Superior temporal gyrus (tissue), 1 donor: ENCODE measurements around the gene RBFOX1.

Experiments
- DNase-seq: peaks from one replicate; pipeline ENCODE4 v3.0.0-alpha.2; 2016; ENCODE audit errors: extremely low spot score

Gene RBFOX1

GRCh38 chr16:7419441-7419840 lies 86.8 kb downstream of the RBFOX1 start:
- DNase-seq, result no peak

- no peak for DNase-seq
Measured at GRCh38 chr16:7420079-7420478, 87.4 kb downstream of the RBFOX1 start.

- no peak for DNase-seq
Measured at GRCh38 chr16:7420843-7421242, 88.2 kb downstream of the RBFOX1 start.

GRCh38 chr16:7421578-7421977 lies 88.9 kb downstream of the RBFOX1 start:
- no peak for DNase-seq

GRCh38 chr16:7422036-7422888 lies 89.6 kb downstream of the RBFOX1 start:
- no peak for DNase-seq

- no peak for DNase-seq
Measured at GRCh38 chr16:7423434-7424044, 90.9 kb downstream of the RBFOX1 start.

- DNase-seq, result no peak
Measured at GRCh38 chr16:7426161-7426560, 93.5 kb downstream of the RBFOX1 start.

GRCh38 chr16:7431723-7432122 lies 99.1 kb downstream of the RBFOX1 start:
- no peak for DNase-seq

GRCh38 chr16:7436306-7436705 lies 103.7 kb downstream of the RBFOX1 start:
- no peak for DNase-seq

GRCh38 chr16:7437135-7437804 lies 104.6 kb downstream of the RBFOX1 start:
- no peak for DNase-seq

GRCh38 chr16:7437843-7438242 lies 105.2 kb downstream of the RBFOX1 start:
- no peak for DNase-seq

GRCh38 chr16:7438601-7439000 lies 106.0 kb downstream of the RBFOX1 start:
- no peak for DNase-seq

- no peak for DNase-seq
Measured at GRCh38 chr16:7439518-7439917, 106.9 kb downstream of the RBFOX1 start.

GRCh38 chr16:7440886-7441400 lies 108.3 kb downstream of the RBFOX1 start:
- no peak for DNase-seq

GRCh38 chr16:7442050-7442449 lies 109.4 kb downstream of the RBFOX1 start:
- DNase-seq, result no peak

- no peak for DNase-seq
Measured at GRCh38 chr16:7443142-7443541, 110.5 kb downstream of the RBFOX1 start.

- no peak for DNase-seq
Measured at GRCh38 chr16:7443648-7444365, 111.2 kb downstream of the RBFOX1 start.

- DNase-seq, result no peak
Measured at GRCh38 chr16:7449306-7449705, 116.7 kb downstream of the RBFOX1 start.

GRCh38 chr16:7449808-7450207 lies 117.2 kb downstream of the RBFOX1 start:
- no peak for DNase-seq

GRCh38 chr16:7450440-7450839 lies 117.8 kb downstream of the RBFOX1 start:
- DNase-seq, result no peak

GRCh38 chr16:7452090-7452489 lies 119.4 kb downstream of the RBFOX1 start:
- DNase-seq, result no peak

- DNase-seq, result no peak
Measured at GRCh38 chr16:7456211-7456610, 123.6 kb downstream of the RBFOX1 start.
